ENCODE data around the gene ZNF81. TPM values are rescaled to one million over a fixed set of nuclear protein-coding genes. Genes with fewer than 3 reads are reported as not detected.
A peak's percentile ranks its signal among the peaks of the same experiment; 100 is the strongest.

ZNF81 gene
- total RNA-seq, 5 donors from 2014 or later (not counting 1 experiment from before 2014, with no cell fraction given) = 8.7 to 14.3 (median 11.5) TPM

GRCh38 chrX:47850901-47851300 is 14.2 kb downstream of the ZNF81 start:
- Mint-ChIP-seq H3K27ac (no peak overlapping the region), H3K9me3 (no peaks in the 10 kb centered on the region), H3K4me1 (peaks cover 0 to 10% (median 0%) of the 10 kb centered on the region in 3 donors), H3K36me3 (peaks cover 33% of the 10 kb centered on the region), H3K4me3 (no peak overlapping the region), H3K27me3 (peaks cover 0 to 7% of the 10 kb centered on the region in 2 donors)
- Histone ChIP-seq H3K9me3 (no peaks in the 10 kb centered on the region), H3K4me1 (ENCODE audit: control insufficient read depth in 1 of 2, extremely low read depth in 1 of 2, insufficient read depth in 2 of 2, low read length in 2 of 2) (no peaks in the 10 kb centered on the region), H3K4me3 (ENCODE audit: control insufficient read depth in 1 of 2, extremely low read depth in 1 of 2, low read length in 1 of 2) (no peak overlapping the region), H3K27me3 (replicated peaks in 1 of 2; ENCODE audit: control insufficient read depth in 2 of 2, extremely low read depth in 1 of 2, insufficient read depth in 2 of 2, low read length in 1 of 2) (no peaks in the 10 kb centered on the region), H3K27ac (ENCODE audit: low read length) (no peak overlapping the region), H3K36me3 (ENCODE audit: control insufficient read depth in 2 of 2, extremely low read depth in 1 of 2, insufficient read depth in 1 of 2, low read length in 1 of 2) (peaks cover 0 to 16% of the 10 kb centered on the region in 2 donors)
- CTCF ChIA-PET = no interaction called here
- DNase-seq (no peak), ATAC-seq (replicated peaks in 1 of 4) (no peak)
- no CpG with 5 or more reads among the region's 1 CpG for WGBS (ENCODE audit: insufficient coverage)
- POLR2A ChIA-PET = no interaction called here

- H3K36me3 Mint-ChIP-seq = peaks cover 28% of the 10 kb centered on the region
- Histone ChIP-seq H3K36me3 (ENCODE audit: control insufficient read depth in 2 of 2, extremely low read depth in 1 of 2, insufficient read depth in 1 of 2, low read length in 1 of 2) (peaks cover 0 to 6% of the 10 kb centered on the region in 2 donors), H3K27me3 (replicated peaks in 1 of 2; ENCODE audit: control insufficient read depth in 2 of 2, extremely low read depth in 1 of 2, insufficient read depth in 2 of 2, low read length in 1 of 2) (no peaks in the 10 kb centered on the region), H3K4me1 (ENCODE audit: control insufficient read depth in 1 of 2, extremely low read depth in 1 of 2, insufficient read depth in 2 of 2, low read length in 2 of 2) (no peaks in the 10 kb centered on the region), H3K9me3 (no peaks in the 10 kb centered on the region), H3K4me3 (ENCODE audit: control insufficient read depth in 1 of 2, extremely low read depth in 1 of 2, low read length in 1 of 2) (no peak overlapping the region), H3K27ac (ENCODE audit: low read length) (no peak overlapping the region)
- 60% methylated on average over 2 of the region's 10 CpGs for WGBS (ENCODE audit: insufficient coverage)
- no peak overlapping the region for H3K4me3 Mint-ChIP-seq
- ChIA-PET CTCF (interaction anchor here (0.6 to 1.8 kb wide), 3 partner anchors 22 to 173 kb away, joined by 3 to 7 read pairs (median 3); no protein-coding TSS in a partner anchor), POLR2A (no interaction called here)
- DNase-seq (peak in 28 of 35 experiments; percentile 0 to 51 (median 18)), ATAC-seq (replicated peaks in 1 of 4) (peak in 1 of 4 experiments; percentile 58)
- no peaks in the 10 kb centered on the region for H3K9me3 Mint-ChIP-seq
- peaks cover 0 to 10% (median 0%) of the 10 kb centered on the region in 3 donors for H3K4me1 Mint-ChIP-seq
- no peak overlapping the region for H3K27ac Mint-ChIP-seq
- H3K27me3 Mint-ChIP-seq = peaks cover 0 to 7% of the 10 kb centered on the region in 2 donors
Observed at GRCh38 chrX:47854474-47854873, 17.8 kb downstream of the ZNF81 start.

- Mint-ChIP-seq H3K4me3 (no peak overlapping the region), H3K27ac (no peak overlapping the region), H3K27me3 (peaks cover 0 to 3% of the 10 kb centered on the region in 2 donors), H3K9me3 (no peaks in the 10 kb centered on the region), H3K36me3 (peaks cover 34% of the 10 kb centered on the region), H3K4me1 (no peaks in the 10 kb centered on the region)
- H3K4me1 ChIP-seq (ENCODE audit: control insufficient read depth in 1 of 2, extremely low read depth in 1 of 2, insufficient read depth in 2 of 2, low read length in 2 of 2) = no peaks in the 10 kb centered on the region
- no peaks in the 10 kb centered on the region for H3K27me3 ChIP-seq (replicated peaks in 1 of 2; ENCODE audit: control insufficient read depth in 2 of 2, extremely low read depth in 1 of 2, insufficient read depth in 2 of 2, low read length in 1 of 2)
- WGBS (ENCODE audit: insufficient coverage) = no CpG with 5 or more reads among the region's 4 CpGs
- ChIA-PET CTCF (interaction anchor here in 1 of 2 donors (0.6 kb wide), 1 partner anchor 13 kb away, joined by 3 read pairs; no protein-coding TSS in a partner anchor), POLR2A (no interaction called here)
- H3K4me3 ChIP-seq (ENCODE audit: control insufficient read depth in 1 of 2, extremely low read depth in 1 of 2, low read length in 1 of 2) = no peak overlapping the region
- DNase-seq = no peak
- H3K27ac ChIP-seq (ENCODE audit: low read length) = no peak overlapping the region
- ATAC-seq (replicated peaks in 1 of 4) = no peak
- peaks cover 2 to 6% of the 10 kb centered on the region in 2 donors for H3K36me3 ChIP-seq (ENCODE audit: control insufficient read depth in 2 of 2, extremely low read depth in 1 of 2, insufficient read depth in 1 of 2, low read length in 1 of 2)
- H3K9me3 ChIP-seq = no peaks in the 10 kb centered on the region
Observed at GRCh38 chrX:47859686-47860085, 23.0 kb downstream of the ZNF81 start.

GRCh38 chrX:47862680-47863079 is 26.0 kb downstream of the ZNF81 start:
- Mint-ChIP-seq H3K27me3 (peaks cover 0 to 3% of the 10 kb centered on the region in 2 donors), H3K36me3 (peaks cover 47% of the 10 kb centered on the region), H3K4me1 (no peaks in the 10 kb centered on the region), H3K27ac (no peak overlapping the region), H3K4me3 (no peak overlapping the region), H3K9me3 (peaks cover 0 to 3% (median 0%) of the 10 kb centered on the region in 3 donors)
- H3K4me1 ChIP-seq (ENCODE audit: control insufficient read depth in 1 of 2, extremely low read depth in 1 of 2, insufficient read depth in 2 of 2, low read length in 2 of 2) = no peaks in the 10 kb centered on the region
- H3K36me3 ChIP-seq (ENCODE audit: control insufficient read depth in 2 of 2, extremely low read depth in 1 of 2, insufficient read depth in 1 of 2, low read length in 1 of 2) = peaks cover 2 to 6% of the 10 kb centered on the region in 2 donors
- H3K9me3 ChIP-seq = no peaks in the 10 kb centered on the region
- no CpG with 5 or more reads among the region's 2 CpGs for WGBS (ENCODE audit: insufficient coverage)
- H3K27ac ChIP-seq (ENCODE audit: low read length) = no peak overlapping the region
- POLR2A ChIA-PET = no interaction called here
- DNase-seq (no peak), ATAC-seq (replicated peaks in 1 of 4) (no peak)
- no peak overlapping the region for H3K4me3 ChIP-seq (ENCODE audit: control insufficient read depth in 1 of 2, extremely low read depth in 1 of 2, low read length in 1 of 2)
- no peaks in the 10 kb centered on the region for H3K27me3 ChIP-seq (replicated peaks in 1 of 2; ENCODE audit: control insufficient read depth in 2 of 2, extremely low read depth in 1 of 2, insufficient read depth in 2 of 2, low read length in 1 of 2)
- CTCF ChIA-PET = interaction anchor here in 1 of 2 donors (0.6 kb wide), 1 partner anchor 341 kb away, joined by 4 read pairs; no protein-coding TSS in a partner anchor

GRCh38 chrX:47863187-47863586 is 26.5 kb downstream of the ZNF81 start:
- ChIA-PET CTCF (interaction anchor here in 1 of 2 donors (0.6 kb wide), 2 partner anchors 342 to 884 kb away, joined by 4 to 9 read pairs; no protein-coding TSS in a partner anchor), POLR2A (no interaction called here)
- Histone ChIP-seq H3K27ac (ENCODE audit: low read length) (no peak overlapping the region), H3K9me3 (no peaks in the 10 kb centered on the region), H3K4me1 (ENCODE audit: control insufficient read depth in 1 of 2, extremely low read depth in 1 of 2, insufficient read depth in 2 of 2, low read length in 2 of 2) (no peaks in the 10 kb centered on the region), H3K4me3 (ENCODE audit: control insufficient read depth in 1 of 2, extremely low read depth in 1 of 2, low read length in 1 of 2) (no peak overlapping the region), H3K27me3 (replicated peaks in 1 of 2; ENCODE audit: control insufficient read depth in 2 of 2, extremely low read depth in 1 of 2, insufficient read depth in 2 of 2, low read length in 1 of 2) (no peaks in the 10 kb centered on the region), H3K36me3 (ENCODE audit: control insufficient read depth in 2 of 2, extremely low read depth in 1 of 2, insufficient read depth in 1 of 2, low read length in 1 of 2) (peaks cover 2 to 6% of the 10 kb centered on the region in 2 donors)
- H3K4me3 Mint-ChIP-seq = no peak overlapping the region
- ATAC-seq (replicated peaks in 1 of 4) = no peak
- peaks cover 43% of the 10 kb centered on the region for H3K36me3 Mint-ChIP-seq
- no peaks in the 10 kb centered on the region for H3K4me1 Mint-ChIP-seq
- H3K27ac Mint-ChIP-seq = no peak overlapping the region
- no CpG with 5 or more reads among the region's 2 CpGs for WGBS (ENCODE audit: insufficient coverage)
- peaks cover 0 to 3% (median 0%) of the 10 kb centered on the region in 3 donors for H3K9me3 Mint-ChIP-seq
- no peak for DNase-seq
- H3K27me3 Mint-ChIP-seq = peaks cover 0 to 3% of the 10 kb centered on the region in 2 donors

- no peak overlapping the region for H3K27ac ChIP-seq (ENCODE audit: low read length)
- DNase-seq (no peak), ATAC-seq (replicated peaks in 1 of 4) (no peak)
- POLR2A ChIA-PET = no interaction called here
- H3K4me1 ChIP-seq (ENCODE audit: control insufficient read depth in 1 of 2, extremely low read depth in 1 of 2, insufficient read depth in 2 of 2, low read length in 2 of 2) = no peaks in the 10 kb centered on the region
- H3K36me3 ChIP-seq (ENCODE audit: control insufficient read depth in 2 of 2, extremely low read depth in 1 of 2, insufficient read depth in 1 of 2, low read length in 1 of 2) = peaks cover 2 to 6% of the 10 kb centered on the region in 2 donors
- no peak overlapping the region for H3K27ac Mint-ChIP-seq
- CTCF ChIA-PET = no interaction called here
- no peaks in the 10 kb centered on the region for H3K9me3 ChIP-seq
- no peak overlapping the region for H3K4me3 Mint-ChIP-seq
- H3K4me3 ChIP-seq (ENCODE audit: control insufficient read depth in 1 of 2, extremely low read depth in 1 of 2, low read length in 1 of 2) = no peak overlapping the region
- H3K4me1 Mint-ChIP-seq = no peaks in the 10 kb centered on the region
- H3K27me3 ChIP-seq (replicated peaks in 1 of 2; ENCODE audit: control insufficient read depth in 2 of 2, extremely low read depth in 1 of 2, insufficient read depth in 2 of 2, low read length in 1 of 2) = no peaks in the 10 kb centered on the region
- H3K9me3 Mint-ChIP-seq = peaks cover 0 to 3% (median 3%) of the 10 kb centered on the region in 3 donors
- WGBS (ENCODE audit: insufficient coverage) = 100% methylated on average over 1 of the region's 3 CpGs
- H3K27me3 Mint-ChIP-seq = peaks cover 0 to 5% of the 10 kb centered on the region in 2 donors
- H3K36me3 Mint-ChIP-seq = peaks cover 45% of the 10 kb centered on the region
Observed at GRCh38 chrX:47864300-47864699, 27.6 kb downstream of the ZNF81 start.
